ENCODE data around the gene ZNF764. TPM values are rescaled to one million over a fixed set of nuclear protein-coding genes. Genes with fewer than 3 reads are reported as not detected.

Gene ZNF764
- total RNA-seq, 4 donors from 2014 or later, result 17.9 to 48.0 (median 23.2) TPM

- 75 to 83% methylated on average over 1 to 2 of the region's 2 CpGs for WGBS, 2 donors (ENCODE audit: low coverage in 1 of 2)
- in situ Hi-C loops (cut with MboI; ENCODE audit: low pct_ligation_motif_present in 1 of 4, low pct_unique_long_range_greater_than_20kb in 1 of 4, low sequenced_read_pairs in 3 of 4) (loop anchor here in 1 of 4 donors (25.0 kb wide), 1 partner anchor 116 kb away; the partner anchor contains the start of genes DCTPP1 and SEPHS2), intact Hi-C loops (cut with DNase I; ENCODE audit: low total_unique reads) (no loop called here)
- DNase-seq, result no peak
- Histone ChIP-seq H3K4me3 (no peak overlapping the region), H3K4me1 (peaks cover 15 to 37% (median 30%) of the 10 kb centered on the region in 4 donors), H3K36me3 (peaks cover 0 to 13% (median 3%) of the 10 kb centered on the region in 4 donors), H3K27me3 (no peaks in the 10 kb centered on the region), H3K27ac (no peak overlapping the region), H3K9me3 (no peaks in the 10 kb centered on the region)
- TF ChIP-seq CTCF (IDR thresholded peaks at IDR 0.05) (no peak), POLR2AphosphoS5 (IDR thresholded peaks at IDR 0.05) (no peak), POLR2A (IDR thresholded peaks at IDR 0.05) (no peak), EP300 (IDR thresholded peaks at IDR 0.05; ENCODE audit: low read depth) (no peak)
Measured at GRCh38 chr16:30553393-30553899, 4.7 kb downstream of the ZNF764 start.

- intact Hi-C loops (cut with DNase I; ENCODE audit: low total_unique reads), result no loop called here
- WGBS, 2 donors (ENCODE audit: low coverage in 1 of 2), result 60 to 94% methylated on average over 1 to 4 of the region's 4 CpGs
- peaks cover 15 to 40% (median 31%) of the 10 kb centered on the region in 4 donors for H3K4me1 ChIP-seq
- in situ Hi-C loops (cut with MboI; ENCODE audit: low pct_ligation_motif_present in 1 of 4, low pct_unique_long_range_greater_than_20kb in 1 of 4, low sequenced_read_pairs in 3 of 4), result loop anchor here in 1 of 4 donors (25.0 kb wide), 1 partner anchor 116 kb away; the partner anchor contains the start of genes DCTPP1 and SEPHS2
- no peak overlapping the region for H3K27ac ChIP-seq
- no peak for DNase-seq
- H3K36me3 ChIP-seq, result peaks cover 0 to 13% (median 3%) of the 10 kb centered on the region in 4 donors
- TF ChIP-seq CTCF (IDR thresholded peaks at IDR 0.05) (no peak), POLR2A (IDR thresholded peaks at IDR 0.05) (no peak), POLR2AphosphoS5 (IDR thresholded peaks at IDR 0.05) (no peak), EP300 (IDR thresholded peaks at IDR 0.05; ENCODE audit: low read depth) (no peak)
- H3K27me3 ChIP-seq, result no peaks in the 10 kb centered on the region
- no peak overlapping the region for H3K4me3 ChIP-seq
- H3K9me3 ChIP-seq, result no peaks in the 10 kb centered on the region
Measured at GRCh38 chr16:30552956-30553355, 5.2 kb downstream of the ZNF764 start.

GRCh38 chr16:30551781-30552180 lies 6.4 kb downstream of the ZNF764 start:
- TF ChIP-seq EP300 (IDR thresholded peaks at IDR 0.05; ENCODE audit: low read depth), result no peak
- no peak for TF ChIP-seq CTCF (IDR thresholded peaks at IDR 0.05)
- no peak for TF ChIP-seq POLR2AphosphoS5 (IDR thresholded peaks at IDR 0.05)
- TF ChIP-seq POLR2A (IDR thresholded peaks at IDR 0.05), result no peak
- H3K4me1 ChIP-seq, result peaks cover 9 to 39% (median 23%) of the 10 kb centered on the region in 4 donors
- 48 to 58% methylated on average over 3 of the region's 3 CpGs for WGBS, 2 donors (ENCODE audit: low coverage in 1 of 2)
- H3K36me3 ChIP-seq, result peaks cover 0 to 13% (median 3%) of the 10 kb centered on the region in 4 donors
- no peak for DNase-seq
- H3K9me3 ChIP-seq, result no peaks in the 10 kb centered on the region
- no peak overlapping the region for H3K4me3 ChIP-seq
- peak overlapping the region in 1 of 4 donors; percentile 25 for H3K27ac ChIP-seq
- in situ Hi-C loops (cut with MboI; ENCODE audit: low pct_ligation_motif_present in 1 of 4, low pct_unique_long_range_greater_than_20kb in 1 of 4, low sequenced_read_pairs in 3 of 4), result loop anchor here in 1 of 4 donors (25.0 kb wide), 1 partner anchor 114 kb away; the partner anchor contains the start of genes DCTPP1 and SEPHS2
- intact Hi-C loops (cut with DNase I; ENCODE audit: low total_unique reads), result no loop called here
- H3K27me3 ChIP-seq, result no peaks in the 10 kb centered on the region

- Histone ChIP-seq H3K27ac (peak overlapping the region; percentile 25 to 53 (median 46)), H3K4me3 (no peak overlapping the region), H3K4me1 (peaks cover 0 to 27% (median 13%) of the 10 kb centered on the region in 4 donors), H3K36me3 (no peaks in the 10 kb centered on the region), H3K27me3 (no peaks in the 10 kb centered on the region), H3K9me3 (no peaks in the 10 kb centered on the region)
- in situ Hi-C loops (cut with MboI; ENCODE audit: low pct_ligation_motif_present in 1 of 4, low pct_unique_long_range_greater_than_20kb in 1 of 4, low sequenced_read_pairs in 3 of 4), result no loop called here
- 46 to 53% methylated on average over 3 to 8 of the region's 8 CpGs for WGBS, 2 donors (ENCODE audit: low coverage in 1 of 2)
- DNase-seq, result no peak
- intact Hi-C loops (cut with DNase I; ENCODE audit: low total_unique reads), result no loop called here
- TF ChIP-seq POLR2AphosphoS5 (IDR thresholded peaks at IDR 0.05), result no peak
- no peak for TF ChIP-seq POLR2A (IDR thresholded peaks at IDR 0.05)
- TF ChIP-seq EP300 (IDR thresholded peaks at IDR 0.05; ENCODE audit: low read depth), result no peak
- no peak for TF ChIP-seq CTCF (IDR thresholded peaks at IDR 0.05)
Measured at GRCh38 chr16:30548416-30549253, 9.5 kb downstream of the ZNF764 start.

All from transverse colon (tissue), 4 donors.